NOMO-1 (cell line): ENCODE data around the gene CBR4.
"Not testable (repeated sequence)": the region's sequence is repeated elsewhere in the genome, so short reads cannot be mapped to it uniquely, and the experiment has no call there.

Experiments used
- DNase-seq, 2 experiments: peaks; one replicate each; lab custom pipeline; 2025; ENCODE audit not compliant: unreplicated experiment in 2 of 2; lab: John Stamatoyannopoulos, UW

Gene CBR4

GRCh38 chr4:168995537-168996295, 14.3 kb downstream of the CBR4 start:
- DNase-seq, result no peak

- no peak for DNase-seq
Measured at GRCh38 chr4:168994958-168995357, 15.1 kb downstream of the CBR4 start.

- DNase-seq, result peak; percentile 32 to 71
Measured at GRCh38 chr4:168993714-168994510, 16.1 kb downstream of the CBR4 start.

- not testable (repeated sequence) for DNase-seq
Measured at GRCh38 chr4:168992952-168993482, 17.0 kb downstream of the CBR4 start.

GRCh38 chr4:168981942-168982341, 28.1 kb downstream of the CBR4 start:
- no peak for DNase-seq

- no peak for DNase-seq
Measured at GRCh38 chr4:168981460-168981859, 28.6 kb downstream of the CBR4 start.

- no peak for DNase-seq
Measured at GRCh38 chr4:168979338-168979737, 30.7 kb downstream of the CBR4 start.

- DNase-seq, result no peak
Measured at GRCh38 chr4:168978001-168978700, 31.9 kb downstream of the CBR4 start.

GRCh38 chr4:168972596-168972995, 37.5 kb downstream of the CBR4 start:
- no peak for DNase-seq

- DNase-seq, result no peak
Measured at GRCh38 chr4:168960716-168961115, 49.3 kb downstream of the CBR4 start.

GRCh38 chr4:168955674-168956073, 54.4 kb downstream of the CBR4 start:
- no peak for DNase-seq

GRCh38 chr4:168952821-168953246, 57.2 kb downstream of the CBR4 start:
- not testable (repeated sequence) for DNase-seq

GRCh38 chr4:168945291-168945690, 64.8 kb downstream of the CBR4 start:
- no peak for DNase-seq

- no peak for DNase-seq
Measured at GRCh38 chr4:168942985-168943384, 67.1 kb downstream of the CBR4 start.
